Lower lobe of right lung (tissue), 2 donors: ENCODE measurements around the gene PLEKHG1. TPM values are rescaled to one million over a fixed set of nuclear protein-coding genes. Genes with fewer than 3 reads are reported as not detected.

ENCODE experiments used
- ATAC-seq, 2 donors: fragments of 200-7000 bp; cut with Tn5 transposase; one replicate each; pipeline ENCODE4 v1.9.1; 2020 to 2022; ENCODE audit warnings: mild to moderate bottlenecking in 2 of 2, moderate library complexity in 2 of 2
- DNase-seq: peaks from one replicate; pipeline ENCODE4 v3.0.0-alpha.2; 2020
- H3K27ac ChIP-seq: fragments of 200-600 bp; one replicate; pipeline ENCODE4 v1.8.0; 2022
- H3K27me3 ChIP-seq: fragments of 200-600 bp; one replicate; pipeline ENCODE4 v1.8.0; 2022; ENCODE audit warnings: low read depth
- H3K36me3 ChIP-seq: fragments of 200-600 bp; one replicate; pipeline ENCODE4 v1.8.0; 2022; ENCODE audit warnings: mild to moderate bottlenecking
- H3K4me1 ChIP-seq: fragments of 200-600 bp; one replicate; pipeline ENCODE4 v1.8.0; 2022
- H3K4me3 ChIP-seq: fragments of 200-600 bp; one replicate; pipeline ENCODE4 v1.8.0; 2022; ENCODE audit warnings: mild to moderate bottlenecking
- H3K9me3 ChIP-seq: fragments of 200-600 bp; one replicate; pipeline ENCODE4 v1.8.0; 2022
- intact Hi-C: fragments of 100-400 bp; cut with DNase I; formaldehyde crosslinking; loops from one replicate; pipeline ENCODE4 v1.11.0; 2022
- total RNA-seq: library from RNA; stranded (reverse); fragmentation: NEBNext Ultra II Directional; extraction: Animal tissue kit (Norgen Biotek cat#: 25700); gene quantifications from one replicate; pipeline ENCODE4 v1.2.1, GENCODE V29; 2021
- TF ChIP-seq, protein P1 (sequence below): fragments of 200-600 bp; IDR thresholded peaks from one replicate; pipeline ENCODE4 v1.8.0; 2022; ENCODE audit warnings: antibody characterized with exemption, mild to moderate bottlenecking
- donor health status: DM: no; HTN: yes; CAD: no; lungs with severe emphysema.

PLEKHG1 gene
- total RNA-seq, 1 donor from 2014 or later: 20.4 TPM

DNA sequence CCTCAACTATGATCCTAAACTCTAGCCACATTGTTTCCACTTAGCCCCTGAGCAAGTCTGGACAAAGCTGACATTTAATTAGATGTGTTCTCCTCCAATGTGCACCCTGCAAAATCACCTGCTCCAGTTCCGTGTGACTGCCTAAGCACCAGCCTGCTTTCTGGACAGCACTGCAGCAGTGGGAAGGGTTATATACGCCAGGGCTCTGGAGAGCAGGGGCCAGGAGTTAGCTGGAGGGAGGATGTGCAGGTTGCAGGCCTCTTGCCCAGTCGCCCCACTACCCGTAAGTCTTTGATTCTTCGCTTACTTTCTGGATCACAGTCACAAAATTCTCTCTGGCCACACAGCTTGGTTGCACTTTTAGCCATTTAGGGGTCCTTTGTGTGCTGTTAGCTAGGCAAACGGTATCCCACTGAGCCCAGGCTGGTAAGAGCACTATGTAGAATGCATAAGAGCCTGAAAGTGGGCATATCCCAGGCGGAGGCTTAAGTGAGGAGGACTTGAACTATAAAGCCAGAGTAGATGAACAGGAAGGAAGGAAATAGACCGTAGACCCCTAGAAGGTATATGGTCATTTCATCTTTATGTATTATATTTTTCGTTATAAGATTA is 10.7 kb upstream of the PLEKHG1 start:
- TF ChIP-seq, protein P1, sequence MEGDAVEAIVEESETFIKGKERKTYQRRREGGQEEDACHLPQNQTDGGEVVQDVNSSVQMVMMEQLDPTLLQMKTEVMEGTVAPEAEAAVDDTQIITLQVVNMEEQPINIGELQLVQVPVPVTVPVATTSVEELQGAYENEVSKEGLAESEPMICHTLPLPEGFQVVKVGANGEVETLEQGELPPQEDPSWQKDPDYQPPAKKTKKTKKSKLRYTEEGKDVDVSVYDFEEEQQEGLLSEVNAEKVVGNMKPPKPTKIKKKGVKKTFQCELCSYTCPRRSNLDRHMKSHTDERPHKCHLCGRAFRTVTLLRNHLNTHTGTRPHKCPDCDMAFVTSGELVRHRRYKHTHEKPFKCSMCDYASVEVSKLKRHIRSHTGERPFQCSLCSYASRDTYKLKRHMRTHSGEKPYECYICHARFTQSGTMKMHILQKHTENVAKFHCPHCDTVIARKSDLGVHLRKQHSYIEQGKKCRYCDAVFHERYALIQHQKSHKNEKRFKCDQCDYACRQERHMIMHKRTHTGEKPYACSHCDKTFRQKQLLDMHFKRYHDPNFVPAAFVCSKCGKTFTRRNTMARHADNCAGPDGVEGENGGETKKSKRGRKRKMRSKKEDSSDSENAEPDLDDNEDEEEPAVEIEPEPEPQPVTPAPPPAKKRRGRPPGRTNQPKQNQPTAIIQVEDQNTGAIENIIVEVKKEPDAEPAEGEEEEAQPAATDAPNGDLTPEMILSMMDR: no peak
- no peak for ATAC-seq

DNA sequence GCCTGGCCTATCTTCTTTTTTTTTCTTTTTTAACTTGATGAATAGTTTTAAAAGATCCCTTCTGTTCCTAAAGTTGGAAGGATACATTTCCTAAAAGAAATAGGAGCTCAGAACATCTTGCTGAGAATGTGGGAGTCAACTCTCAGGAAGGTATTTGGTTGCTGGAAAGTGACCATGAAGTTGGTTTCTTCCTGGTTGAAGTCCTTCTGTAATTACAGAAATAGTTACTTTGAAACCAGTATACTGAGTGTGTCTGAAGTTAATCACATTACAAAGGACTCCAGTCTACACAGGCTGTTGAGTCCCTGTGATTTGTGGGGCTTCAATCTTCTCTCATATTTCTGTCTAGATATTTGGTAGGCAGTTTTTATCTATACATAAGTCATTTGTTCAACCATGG is 9.8 kb upstream of the PLEKHG1 start:
- Histone ChIP-seq H3K27me3 (no peaks in the 10 kb centered on the region), H3K36me3 (no peaks in the 10 kb centered on the region), H3K4me3 (no peak overlapping the region), H3K27ac (no peak overlapping the region), H3K4me1 (no peaks in the 10 kb centered on the region), H3K9me3 (no peaks in the 10 kb centered on the region)
- intact Hi-C loops: no loop called here
- ATAC-seq (no peak), DNase-seq (no peak)
- TF ChIP-seq, protein P1: no peak

More for the DNA sequence above, 10.7 kb upstream of the PLEKHG1 start:
- no peaks in the 10 kb centered on the region for H3K27me3 ChIP-seq
- no peaks in the 10 kb centered on the region for H3K4me1 ChIP-seq
- H3K4me3 ChIP-seq: no peak overlapping the region
- H3K27ac ChIP-seq: no peak overlapping the region
- no peak for DNase-seq
- intact Hi-C loops: no loop called here
- H3K9me3 ChIP-seq: no peaks in the 10 kb centered on the region
- H3K36me3 ChIP-seq: no peaks in the 10 kb centered on the region

DNA sequence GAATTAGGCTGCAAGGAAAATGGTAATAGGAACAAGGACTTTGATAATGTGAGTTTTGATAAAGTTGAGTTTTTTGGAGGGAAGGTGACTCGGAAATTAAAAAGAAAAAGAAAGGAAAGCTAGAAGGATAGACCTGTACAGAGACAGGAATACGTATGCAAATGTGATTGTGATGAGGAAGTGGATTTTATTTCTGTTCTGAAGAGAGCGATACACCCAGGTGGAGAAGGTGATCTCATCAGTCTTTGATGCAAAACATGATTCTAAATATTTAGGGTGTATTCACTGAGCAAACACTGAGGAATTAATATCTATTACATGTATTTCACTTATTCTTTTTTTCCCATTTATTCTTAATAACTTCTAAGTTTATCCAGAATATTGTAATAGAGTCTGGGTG is 9.2 kb upstream of the PLEKHG1 start:
- no peaks in the 10 kb centered on the region for H3K27me3 ChIP-seq
- H3K4me1 ChIP-seq: no peaks in the 10 kb centered on the region
- intact Hi-C loops: no loop called here
- no peaks in the 10 kb centered on the region for H3K9me3 ChIP-seq
- H3K27ac ChIP-seq: no peak overlapping the region
- no peak for DNase-seq
- peak in 1 of 2 donors; percentile 54 for ATAC-seq
- no peak overlapping the region for H3K4me3 ChIP-seq
- H3K36me3 ChIP-seq: no peaks in the 10 kb centered on the region
- TF ChIP-seq, protein P1: no peak

DNA sequence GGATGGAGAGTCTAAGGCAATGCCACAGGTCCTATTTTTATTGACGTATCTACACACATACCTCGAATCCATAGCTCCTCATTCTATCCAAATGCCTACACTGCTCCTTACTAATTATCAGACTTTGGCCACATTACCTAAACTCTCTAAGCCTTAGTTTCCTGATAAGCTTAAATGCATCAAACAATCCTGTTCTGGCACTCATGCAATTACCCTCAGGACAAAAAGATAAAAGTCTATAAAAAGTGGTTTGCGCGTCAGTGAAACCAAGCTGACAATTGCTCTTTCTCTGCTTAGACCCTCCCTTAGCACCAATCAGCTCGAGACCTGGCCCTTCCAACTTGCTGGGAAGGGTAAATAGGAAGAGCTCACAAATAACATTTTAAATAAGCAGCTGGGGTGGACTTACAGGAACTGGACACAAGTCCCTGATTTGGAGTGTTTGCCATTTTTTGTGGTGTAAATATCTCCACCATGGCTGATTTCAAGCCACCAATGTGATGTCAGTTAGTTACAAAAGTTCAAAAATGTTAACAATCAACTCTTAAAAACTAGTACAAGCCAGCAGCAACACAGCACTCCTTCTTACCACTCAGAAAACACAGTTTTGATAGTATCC is 7.2 kb upstream of the PLEKHG1 start:
- Histone ChIP-seq H3K4me1 (no peaks in the 10 kb centered on the region), H3K9me3 (no peaks in the 10 kb centered on the region), H3K36me3 (no peaks in the 10 kb centered on the region), H3K27me3 (no peaks in the 10 kb centered on the region), H3K4me3 (no peak overlapping the region), H3K27ac (no peak overlapping the region)
- DNase-seq (no peak), ATAC-seq (no peak)
- intact Hi-C loops: no loop called here
- TF ChIP-seq, protein P1: no peak

DNA sequence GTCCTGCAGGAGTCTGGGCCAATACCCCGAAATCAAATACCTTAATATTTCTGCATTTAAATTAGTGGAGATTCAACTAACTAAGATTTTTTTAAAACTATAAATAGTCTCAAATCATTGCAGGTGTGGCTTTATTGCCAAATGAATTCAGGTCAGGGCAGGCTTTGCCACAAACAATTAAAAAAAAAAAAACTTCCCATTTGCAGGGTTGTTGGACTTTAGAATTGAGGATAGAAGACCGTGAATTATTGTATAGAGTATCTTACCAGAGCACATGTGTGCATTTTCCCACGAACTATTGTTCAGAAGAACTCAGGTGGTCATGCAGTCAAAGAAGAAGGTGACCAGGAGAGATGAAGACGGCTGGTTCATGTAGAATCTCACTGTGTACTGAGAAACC is 6.6 kb upstream of the PLEKHG1 start:
- TF ChIP-seq, protein P1: no peak
- intact Hi-C loops: no loop called here

More for the DNA sequence above, 6.6 kb upstream of the PLEKHG1 start:
- Histone ChIP-seq H3K9me3 (no peaks in the 10 kb centered on the region), H3K4me1 (no peaks in the 10 kb centered on the region), H3K27ac (no peak overlapping the region), H3K27me3 (no peaks in the 10 kb centered on the region), H3K4me3 (no peak overlapping the region), H3K36me3 (no peaks in the 10 kb centered on the region)
- ATAC-seq: no peak
- DNase-seq: no peak
